OCI-LY1 (cell line): ENCODE results near the gene FUT9.

Experiments used
- H2AFZ ChIP-seq: fragments of 200-600 bp; sonication (generic), shearing (Covaris generic); 2 replicates; pipeline ENCODE4 v1.6.0; 2014; ENCODE audit warnings: antibody characterized with exemption, mild to moderate bottlenecking, low read length
- H3F3A ChIP-seq: fragments of 200-600 bp; sonication (generic), shearing (Covaris generic); 2 replicates; pipeline ENCODE4 v1.6.0; 2014; ENCODE audit warnings: mild to moderate bottlenecking, antibody characterized with exemption, low read length, moderate library complexity; ENCODE audit not compliant: insufficient read depth
- H3K27ac ChIP-seq: fragments of 200-600 bp; sonication (generic); 2 replicates; pipeline ENCODE4 v1.5.1; 2014; ENCODE audit warnings: low read length, mixed run types, mild to moderate bottlenecking, low read depth; ENCODE audit not compliant: poor library complexity, severe bottlenecking
- H3K27me3 ChIP-seq: fragments of 200-600 bp; sonication (generic); 2 replicates; pipeline ENCODE4 v1.6.0; 2014; ENCODE audit warnings: antibody characterized with exemption, mild to moderate bottlenecking, low read length, moderate library complexity; ENCODE audit not compliant: insufficient read depth
- H3K36me3 ChIP-seq: fragments of 200-600 bp; sonication (generic); 2 replicates; pipeline ENCODE4 v1.6.1; 2014; ENCODE audit warnings: mild to moderate bottlenecking, antibody characterized with exemption, low read length, moderate library complexity, mixed read lengths; ENCODE audit not compliant: insufficient read depth
- H3K4me1 ChIP-seq: fragments of 200-600 bp; sonication (generic); 2 replicates; pipeline ENCODE4 v1.5.1; 2014; ENCODE audit warnings: mild to moderate bottlenecking, low read length, moderate library complexity; ENCODE audit not compliant: insufficient read depth, severe bottlenecking
- H3K4me2 ChIP-seq: fragments of 200-600 bp; sonication (generic), shearing (Covaris generic); 2 replicates; pipeline ENCODE4 v1.6.1; 2014; ENCODE audit warnings: low read length
- H3K4me3 ChIP-seq: fragments of 200-600 bp; sonication (generic); 2 replicates; pipeline ENCODE4 v1.5.1; 2014; ENCODE audit warnings: low read length, low read depth, mild to moderate bottlenecking, mixed read lengths; ENCODE audit not compliant: poor library complexity, severe bottlenecking
- H3K79me2 ChIP-seq: fragments of 200-600 bp; shearing (Covaris generic); 2 replicates; pipeline ENCODE4 v1.6.1; 2016; ENCODE audit warnings: mixed run types, low read length, mixed read lengths; ENCODE audit not compliant: insufficient read depth
- H3K9ac ChIP-seq: fragments of 200-600 bp; sonication (generic), shearing (Covaris generic); 2 replicates; pipeline ENCODE4 v1.6.1; 2014; ENCODE audit warnings: mild to moderate bottlenecking, low read length, mixed read lengths
- H3K9me2 ChIP-seq: fragments of 200-600 bp; sonication (generic), shearing (Covaris generic); 2 replicates; pipeline ENCODE4 v1.6.1; 2014; ENCODE audit warnings: low read depth, mild to moderate bottlenecking, low read length, mixed read lengths
- H3K9me3 ChIP-seq: fragments of 200-600 bp; shearing (Covaris generic); 2 replicates; pipeline ENCODE4 v1.6.1; 2014; ENCODE audit warnings: low read length, mixed read lengths
- H4K20me1 ChIP-seq: fragments of 200-600 bp; sonication (generic), shearing (Covaris generic); 2 replicates; pipeline ENCODE4 v1.6.0; 2016; ENCODE audit warnings: mild to moderate bottlenecking, low read length; ENCODE audit not compliant: insufficient read depth
- EZH2 ChIP-seq: fragments of 200-600 bp; sonication (generic), shearing (Covaris generic); IDR thresholded peaks from 2 replicates; pipeline ENCODE4 v1.8.0; 2017; ENCODE audit warnings: borderline replicate concordance, mixed run types, mild to moderate bottlenecking, antibody characterized with exemption, low read length, moderate library complexity, mixed read lengths
- TF ChIP-seq, protein P1 (sequence below): fragments of 200-600 bp; sonication (generic), shearing (Covaris generic); IDR thresholded peaks from 2 replicates; pipeline ENCODE4 v1.5.1; 2017; ENCODE audit warnings: mild to moderate bottlenecking, antibody characterized with exemption, low read length, moderate library complexity, mixed read lengths

Gene FUT9

DNA sequence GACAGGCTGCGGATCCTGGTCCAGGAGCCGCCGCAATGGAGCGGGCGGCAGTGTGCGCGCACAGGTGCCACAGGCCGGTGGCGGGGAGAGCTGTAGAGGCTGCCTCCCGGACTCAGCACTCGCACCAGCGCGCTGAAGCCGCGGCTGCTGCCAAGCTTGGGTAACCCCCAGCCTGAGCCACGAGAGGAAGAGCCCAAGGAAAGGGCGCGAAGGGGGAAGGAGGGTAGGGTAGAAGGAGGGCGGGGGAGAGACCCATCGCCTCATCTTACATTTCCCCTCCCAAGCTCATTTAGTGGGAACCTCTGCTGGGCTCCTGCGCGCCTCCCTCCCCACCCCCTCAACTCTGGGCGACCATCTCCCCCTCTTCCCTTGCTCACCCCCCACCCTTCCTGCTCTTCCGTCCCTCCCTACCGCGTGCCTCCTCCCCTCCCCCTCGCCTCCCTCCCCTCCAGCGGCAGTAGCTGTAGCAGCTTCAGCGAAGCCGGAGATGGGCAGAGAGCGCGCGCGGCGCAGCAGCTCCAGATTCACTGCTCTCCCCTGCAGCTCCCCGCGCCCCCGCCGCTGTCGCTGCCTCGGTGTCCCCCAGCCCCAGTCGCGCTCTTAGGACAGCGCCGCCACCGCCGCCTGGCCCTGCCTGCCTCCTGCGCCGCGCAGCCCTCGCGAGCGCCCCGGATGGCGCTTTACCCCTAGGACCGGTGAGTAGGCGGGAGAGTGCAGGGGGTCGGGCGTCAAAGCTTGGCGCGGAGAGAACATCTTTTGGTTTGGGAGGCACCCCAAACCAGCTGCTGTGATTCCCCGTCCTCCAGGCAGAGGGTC, at the start of gene FUT9:
Gene FUT9 (plus strand): TSS at position 457 of the 816 bp plus-strand sequence. CDS start 187,182 bp downstream, outside the sequence.
- no peaks in the 10 kb centered on the region for H3K4me1 ChIP-seq
- H3F3A ChIP-seq: no peaks in the 10 kb centered on the region
- no peak within 1 kb of the TSS for H3K9ac ChIP-seq
- TF ChIP-seq, protein P1, sequence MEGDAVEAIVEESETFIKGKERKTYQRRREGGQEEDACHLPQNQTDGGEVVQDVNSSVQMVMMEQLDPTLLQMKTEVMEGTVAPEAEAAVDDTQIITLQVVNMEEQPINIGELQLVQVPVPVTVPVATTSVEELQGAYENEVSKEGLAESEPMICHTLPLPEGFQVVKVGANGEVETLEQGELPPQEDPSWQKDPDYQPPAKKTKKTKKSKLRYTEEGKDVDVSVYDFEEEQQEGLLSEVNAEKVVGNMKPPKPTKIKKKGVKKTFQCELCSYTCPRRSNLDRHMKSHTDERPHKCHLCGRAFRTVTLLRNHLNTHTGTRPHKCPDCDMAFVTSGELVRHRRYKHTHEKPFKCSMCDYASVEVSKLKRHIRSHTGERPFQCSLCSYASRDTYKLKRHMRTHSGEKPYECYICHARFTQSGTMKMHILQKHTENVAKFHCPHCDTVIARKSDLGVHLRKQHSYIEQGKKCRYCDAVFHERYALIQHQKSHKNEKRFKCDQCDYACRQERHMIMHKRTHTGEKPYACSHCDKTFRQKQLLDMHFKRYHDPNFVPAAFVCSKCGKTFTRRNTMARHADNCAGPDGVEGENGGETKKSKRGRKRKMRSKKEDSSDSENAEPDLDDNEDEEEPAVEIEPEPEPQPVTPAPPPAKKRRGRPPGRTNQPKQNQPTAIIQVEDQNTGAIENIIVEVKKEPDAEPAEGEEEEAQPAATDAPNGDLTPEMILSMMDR: no peak
- TF ChIP-seq EZH2: no peak
- H3K4me2 ChIP-seq: no peak within 1 kb of the TSS
- no peaks in the 10 kb centered on the region for H3K79me2 ChIP-seq
- H3K27me3 ChIP-seq: no peaks in the 10 kb centered on the region
- H3K4me3 ChIP-seq: no peak within 1 kb of the TSS
- no peaks in the 10 kb centered on the region for H3K9me3 ChIP-seq
- H4K20me1 ChIP-seq: no peaks in the 10 kb centered on the region
- no peak within 1 kb of the TSS for H3K27ac ChIP-seq
- H3K9me2 ChIP-seq: no peaks in the 10 kb centered on the region
- no peak within 1 kb of the TSS for H2AFZ ChIP-seq
- no peaks in the 10 kb centered on the region for H3K36me3 ChIP-seq

DNA sequence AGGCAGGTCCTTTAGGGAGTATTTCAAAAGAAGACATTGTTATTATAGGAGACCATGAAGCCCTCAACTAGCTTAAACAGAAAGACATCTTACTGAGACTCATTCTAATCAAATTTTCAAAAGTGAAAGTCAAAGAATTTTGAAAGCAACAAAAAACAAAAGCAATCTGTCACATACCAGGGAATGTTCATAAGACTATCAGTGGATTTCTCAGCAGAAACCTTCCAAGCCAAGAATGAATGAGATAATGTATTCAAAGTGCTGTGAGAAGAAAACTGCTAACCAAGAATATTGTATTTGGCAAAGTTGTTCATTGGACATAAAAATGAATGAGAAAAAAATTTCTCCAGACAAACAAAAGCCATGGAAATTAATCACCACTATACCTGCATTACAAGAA, 48.2 kb upstream of the FUT9 start:
- Histone ChIP-seq H3K9ac (no peak overlapping the region), H3K4me1 (no peaks in the 10 kb centered on the region), H3K9me3 (no peaks in the 10 kb centered on the region), H3K36me3 (no peaks in the 10 kb centered on the region), H3K4me2 (no peak overlapping the region), H3K9me2 (no peaks in the 10 kb centered on the region), H3K27ac (no peak overlapping the region), H4K20me1 (no peaks in the 10 kb centered on the region), H3K4me3 (no peak overlapping the region), H3K27me3 (no peaks in the 10 kb centered on the region), H3K79me2 (no peaks in the 10 kb centered on the region), H3F3A (no peaks in the 10 kb centered on the region), H2AFZ (no peak overlapping the region)
- TF ChIP-seq EZH2: no peak
- TF ChIP-seq, protein P1: no peak

DNA sequence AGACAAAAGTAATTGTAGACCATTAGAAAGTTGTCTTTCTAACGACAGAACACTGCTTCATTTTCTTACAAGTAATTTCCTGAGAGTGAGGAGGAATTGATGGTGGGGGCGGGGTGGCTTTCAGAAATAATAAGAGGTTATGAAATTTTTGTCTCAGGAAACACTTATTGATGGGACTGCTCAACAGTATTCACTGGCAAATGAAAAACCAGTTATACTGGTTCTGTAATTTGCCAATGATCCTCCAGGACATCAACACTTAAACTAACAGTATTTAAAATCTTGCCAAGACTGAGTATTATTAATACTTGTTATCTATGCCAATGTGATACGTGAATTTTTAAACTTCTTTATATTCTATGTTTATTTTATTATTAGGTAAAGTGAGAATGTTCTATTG, 41.8 kb upstream of the FUT9 start:
- no peaks in the 10 kb centered on the region for H3K9me3 ChIP-seq
- no peaks in the 10 kb centered on the region for H3K27me3 ChIP-seq
- H3K79me2 ChIP-seq: no peaks in the 10 kb centered on the region
- no peaks in the 10 kb centered on the region for H3F3A ChIP-seq
- no peaks in the 10 kb centered on the region for H3K36me3 ChIP-seq
- H3K4me2 ChIP-seq: no peak overlapping the region
- TF ChIP-seq, protein P1: no peak
- no peak for TF ChIP-seq EZH2
- no peak overlapping the region for H3K4me3 ChIP-seq
- H2AFZ ChIP-seq: no peak overlapping the region
- no peak overlapping the region for H3K27ac ChIP-seq
- no peak overlapping the region for H3K9ac ChIP-seq
- no peaks in the 10 kb centered on the region for H4K20me1 ChIP-seq
- no peaks in the 10 kb centered on the region for H3K4me1 ChIP-seq
- H3K9me2 ChIP-seq: no peaks in the 10 kb centered on the region
